ENCODE measurements around the gene AP4E1.
"Not testable (repeated sequence)": the region's sequence is repeated elsewhere in the genome, so short reads cannot be mapped to it uniquely, and the experiment has no call there.

The AP4E1 gene

GRCh38 chr15:50908209-50909009 is at the start of gene AP4E1:
Gene AP4E1 (plus strand): TSS chr15:50908683. CDS start chr15:50908779, 96 bp downstream.
- DNase-seq = peak; percentile 99

- no peak for DNase-seq
Observed at GRCh38 chr15:50860824-50861223, 47.7 kb upstream of the AP4E1 start.

DNA sequence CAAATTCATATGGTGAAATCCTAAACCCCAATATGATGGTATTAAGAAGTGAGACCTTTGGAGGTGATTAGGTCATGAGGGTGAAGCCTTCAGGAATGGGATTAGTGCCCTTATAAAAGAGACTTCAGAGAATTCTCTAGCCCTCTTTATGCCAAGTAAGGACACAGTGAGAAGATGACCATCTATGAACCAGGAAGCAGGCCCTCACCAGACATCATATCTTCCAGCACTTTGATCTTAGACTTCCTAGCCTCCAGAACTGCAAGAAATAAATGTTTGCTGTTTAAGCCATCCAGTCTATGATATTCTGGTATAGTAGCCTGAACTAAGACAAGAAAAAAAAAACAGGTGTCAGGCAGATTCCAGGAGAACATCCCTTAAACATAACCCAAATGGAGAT is 45.9 kb upstream of the AP4E1 start:
- DNase-seq = no peak

- DNase-seq = no peak
Observed at GRCh38 chr15:50864873-50865272, 43.6 kb upstream of the AP4E1 start.

DNA sequence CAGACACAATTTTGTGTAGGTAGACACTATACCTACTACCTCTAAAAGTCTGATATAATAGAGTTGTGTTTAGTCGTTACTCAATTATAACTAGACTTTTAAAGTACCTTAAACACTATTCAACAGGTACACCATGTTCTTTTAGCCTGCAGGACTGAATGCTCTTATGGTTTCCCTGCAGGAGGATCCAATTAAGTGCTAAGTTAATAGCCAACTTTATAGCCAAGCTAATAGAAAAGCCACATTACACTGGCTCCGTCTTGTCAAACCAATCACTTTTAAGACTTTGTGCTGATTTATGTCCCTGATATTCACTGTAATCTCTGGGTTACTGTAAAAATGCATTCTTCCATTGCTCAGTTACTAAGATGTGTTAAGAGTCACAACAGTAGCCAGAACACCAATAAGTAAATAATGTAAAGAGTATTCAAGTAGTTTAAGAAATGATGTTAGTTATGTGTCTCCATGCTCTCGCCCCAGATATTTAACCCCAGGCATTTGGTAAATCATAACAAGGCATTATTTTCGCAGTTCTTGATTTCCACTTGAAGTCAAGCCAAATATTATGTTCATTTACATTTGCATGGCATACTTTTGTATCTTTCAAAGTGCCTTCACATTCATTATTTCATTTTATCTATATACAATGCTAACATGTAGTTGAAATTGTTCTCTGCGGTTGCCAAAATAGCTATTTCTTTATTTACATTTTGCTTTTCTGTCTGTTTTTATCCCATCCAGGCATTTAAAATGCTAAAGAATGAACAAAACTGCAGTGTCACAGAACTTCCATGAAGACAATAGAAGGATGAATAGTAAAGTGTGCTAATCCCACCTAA is 42.7 kb upstream of the AP4E1 start:
- DNase-seq = no peak

DNA sequence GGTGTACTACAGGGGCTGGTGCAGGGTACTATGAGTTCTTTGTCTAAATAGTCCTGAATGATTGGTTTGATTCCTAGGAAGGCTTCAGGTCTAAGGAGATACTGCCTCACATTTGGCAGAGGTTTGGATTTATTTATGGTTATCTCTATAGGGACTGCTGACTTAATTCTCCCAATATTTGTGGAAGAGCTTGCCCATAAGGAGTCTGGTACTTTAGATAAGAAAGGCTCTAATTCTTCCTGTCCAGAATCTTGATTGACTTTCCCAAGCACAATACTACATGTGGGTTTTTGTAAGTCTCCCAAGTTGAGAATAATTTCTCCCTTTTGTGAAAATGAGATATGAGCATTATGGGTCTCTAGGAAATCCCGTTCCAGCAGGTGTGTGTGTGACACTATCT is 36.7 kb upstream of the AP4E1 start:
- no peak for DNase-seq

GRCh38 chr15:50872832-50873426 is 35.6 kb upstream of the AP4E1 start:
- no peak for DNase-seq

GRCh38 chr15:50873935-50874361 is 34.5 kb upstream of the AP4E1 start:
- no peak for DNase-seq

GRCh38 chr15:50875238-50875637 is 33.2 kb upstream of the AP4E1 start:
- DNase-seq = not testable (repeated sequence)

DNA sequence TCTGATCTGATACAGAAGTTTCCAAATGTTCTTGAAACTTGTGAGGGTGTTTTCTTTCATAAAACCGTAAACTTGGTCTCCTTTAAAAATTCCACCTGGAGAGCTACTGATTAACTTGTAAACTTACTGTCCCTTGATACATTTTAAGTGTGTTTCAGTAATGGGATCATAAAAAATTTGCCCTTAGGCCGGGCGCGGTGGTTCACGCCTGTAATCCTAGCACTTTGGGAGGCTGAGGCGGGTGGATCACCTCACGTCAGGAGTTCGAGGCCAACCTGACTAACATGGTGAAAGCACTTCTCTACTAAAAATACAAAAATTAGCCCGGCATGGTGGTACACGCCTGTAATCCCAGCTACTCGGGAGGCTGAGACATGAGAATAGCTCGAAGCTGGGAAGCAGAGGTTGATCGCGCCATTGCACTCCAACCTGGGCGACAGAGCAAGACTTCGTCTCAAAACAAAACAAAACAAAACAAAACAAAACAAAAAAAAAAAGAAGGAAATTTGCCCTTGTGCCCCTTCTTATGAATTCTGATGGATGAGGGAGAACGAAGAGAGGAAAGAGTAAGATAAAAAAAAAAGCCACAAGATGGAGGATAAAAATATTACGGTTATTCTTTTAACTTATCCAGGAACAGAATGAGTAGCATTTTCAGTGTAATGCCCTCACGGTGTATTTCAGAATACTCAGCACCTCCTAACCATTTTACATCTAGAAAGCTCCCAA is 32.1 kb upstream of the AP4E1 start:
- DNase-seq = no peak

DNA sequence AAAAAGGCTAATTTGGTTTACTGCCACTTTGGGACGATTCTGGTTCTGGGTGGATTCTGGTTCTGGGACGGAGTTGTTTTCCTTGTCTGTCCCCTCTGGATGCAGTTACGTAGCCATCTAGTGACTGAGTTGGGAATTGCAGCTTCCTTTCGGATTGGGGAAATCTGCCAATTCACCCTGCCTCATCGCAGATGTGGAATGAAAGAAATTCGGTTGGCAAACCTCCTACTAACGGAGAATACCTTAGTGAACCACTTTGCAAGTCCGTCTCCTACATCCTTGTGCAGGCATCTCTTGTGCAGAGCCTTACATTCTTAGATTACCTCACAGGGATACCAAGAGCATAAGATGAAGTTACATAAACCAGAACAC is 31.5 kb upstream of the AP4E1 start:
- DNase-seq = peak; percentile 96

DNA sequence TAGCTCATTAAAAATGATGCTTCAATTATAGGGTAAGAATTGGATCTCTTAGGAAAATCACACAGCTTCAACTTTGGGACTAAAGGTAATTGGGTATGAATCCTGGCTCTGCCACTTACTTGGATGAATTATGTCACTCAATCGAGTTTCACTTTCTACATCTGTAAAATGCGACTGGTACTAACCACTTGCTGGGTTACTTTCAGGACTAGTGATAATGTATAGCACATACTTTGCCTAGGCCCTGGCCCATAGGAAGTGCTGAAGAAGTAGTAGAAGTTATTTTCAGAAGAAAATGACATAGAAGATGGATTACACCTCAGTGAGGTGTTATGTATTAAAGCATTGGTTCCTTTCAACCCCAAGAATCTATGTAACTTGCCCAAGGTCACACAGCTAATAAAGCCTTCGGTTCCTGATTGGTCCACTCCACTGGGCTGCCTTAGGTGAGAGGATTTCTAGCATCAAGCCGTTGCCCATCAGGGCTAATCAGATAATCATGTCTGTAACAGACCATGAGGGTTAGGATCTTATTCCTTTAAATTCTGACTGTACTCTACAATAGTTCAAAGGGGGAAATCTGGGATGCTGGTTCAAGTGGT is 29.4 kb upstream of the AP4E1 start:
- DNase-seq = no peak

GRCh38 chr15:50880206-50880605 is 28.3 kb upstream of the AP4E1 start:
- DNase-seq = no peak

GRCh38 chr15:50880651-50881114 is 27.8 kb upstream of the AP4E1 start:
- no peak for DNase-seq

- DNase-seq = no peak
Observed at GRCh38 chr15:50881121-50882048, 27.1 kb upstream of the AP4E1 start.

DNA sequence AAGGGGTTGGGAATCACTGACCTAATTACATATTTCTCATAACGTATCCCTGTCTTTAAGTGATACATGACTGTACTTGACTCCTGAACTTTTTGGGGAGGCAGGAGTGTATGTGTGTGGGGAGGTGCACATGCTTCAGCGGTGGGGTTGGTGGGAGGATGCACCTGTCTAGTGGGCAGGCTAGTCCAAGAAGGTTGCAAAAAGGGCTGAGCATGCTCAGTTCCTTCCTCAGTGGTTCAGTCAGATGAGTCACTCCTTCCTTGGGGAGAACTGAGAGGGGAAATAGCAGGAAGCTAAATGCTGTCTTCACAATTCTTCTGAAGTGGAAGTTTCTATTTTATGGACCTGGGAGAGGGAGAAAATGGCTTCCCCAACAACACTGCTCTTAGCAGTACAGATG is 24.6 kb upstream of the AP4E1 start:
- no peak for DNase-seq

GRCh38 chr15:50884540-50884939 is 23.9 kb upstream of the AP4E1 start:
- DNase-seq = peak; percentile 13

- DNase-seq = no peak
Observed at GRCh38 chr15:50886139-50886467, 22.4 kb upstream of the AP4E1 start.

GRCh38 chr15:50886611-50887345 is 21.7 kb upstream of the AP4E1 start:
- DNase-seq = no peak

- no peak for DNase-seq
Observed at GRCh38 chr15:50888054-50888453, 20.4 kb upstream of the AP4E1 start.

DNA sequence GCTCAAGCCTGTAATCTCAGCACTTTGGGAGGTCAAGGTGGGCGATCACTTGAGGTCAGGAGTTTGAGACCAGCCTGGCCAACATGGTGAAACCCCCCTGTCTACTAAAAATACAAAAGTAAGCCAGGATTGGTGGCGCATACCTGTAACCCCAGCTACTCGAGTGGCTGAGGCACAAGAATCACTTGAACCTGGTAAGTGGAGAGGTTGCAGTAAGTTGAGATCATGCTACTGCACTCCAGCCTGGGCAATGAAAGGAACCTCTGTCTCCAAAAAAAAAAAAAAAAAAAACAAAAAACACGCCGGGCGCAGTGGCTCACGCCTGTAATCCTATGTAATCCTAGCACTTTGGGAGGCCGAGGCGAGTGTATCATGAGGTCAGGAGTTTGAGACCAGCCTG is 18.9 kb upstream of the AP4E1 start:
- no peak for DNase-seq
